ENCODE measurements around the gene LRRC28. TPM values are rescaled to one million over a fixed set of nuclear protein-coding genes. Genes with fewer than 3 reads are reported as not detected.

LRRC28 gene
- total and polyA plus RNA-seq, 2 donors (not counting 1 experiment from before 2014, with no cell fraction given) = 13.3 to 31.8 TPM

DNA sequence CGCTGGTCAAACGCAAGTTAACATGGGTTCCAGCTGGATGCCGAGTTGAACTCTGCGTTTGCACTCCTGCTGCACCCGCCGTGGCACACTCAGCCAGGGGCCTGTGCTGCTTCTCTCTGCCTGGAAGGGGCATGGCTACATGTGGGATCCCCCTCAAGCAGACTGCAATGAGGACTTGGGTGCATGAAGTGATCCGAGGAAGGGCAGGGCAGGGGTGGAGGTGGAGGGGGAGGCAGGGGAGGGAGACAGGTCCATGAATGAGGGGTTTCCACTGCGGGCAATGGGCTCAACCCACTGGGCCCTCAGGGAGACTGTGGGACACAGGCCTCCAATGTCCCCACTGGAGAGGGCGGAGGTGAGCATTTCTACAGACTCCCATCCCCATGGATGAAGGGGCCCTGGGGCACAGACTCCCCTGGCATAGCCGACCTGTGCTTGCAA lies 172.9 kb downstream of the LRRC28 start:
- Histone ChIP-seq H3K27ac (ENCODE audit: low read length in 2 of 2) (no peak overlapping the region), H4K20me1 (ENCODE audit: control insufficient read depth, insufficient read depth, low read length, poor library complexity, severe bottlenecking) (no peaks in the 10 kb centered on the region), H2AFZ (ENCODE audit: insufficient read depth, low read depth, low read length, poor library complexity, severe bottlenecking) (no peak overlapping the region), H3K9me3 (ENCODE audit: control extremely low read depth in 1 of 3, control insufficient read depth in 2 of 3, insufficient read depth in 1 of 3, low read length in 2 of 3) (peaks cover 0 to 4% (median 0%) of the 10 kb centered on the region in 3 donors), H3K27me3 (replicated peaks in 1 of 4; ENCODE audit: control extremely low read depth in 1 of 4, control insufficient read depth in 3 of 4, insufficient read depth in 4 of 4, low read length in 3 of 4) (no peaks in the 10 kb centered on the region), H3K4me1 (ENCODE audit: control insufficient read depth in 2 of 2, insufficient read depth in 2 of 2, low read length in 2 of 2) (peaks cover 12 to 17% of the 10 kb centered on the region in 2 donors), H3K4me3 (ENCODE audit: control extremely low read depth in 1 of 5, extremely low read depth in 1 of 5, insufficient read depth in 1 of 5, low read depth in 2 of 5, low read length in 4 of 5) (no peak overlapping the region), H3K79me2 (ENCODE audit: control insufficient read depth, insufficient read depth, low read length) (no peaks in the 10 kb centered on the region), H3K9ac (ENCODE audit: low read length) (no peak overlapping the region), H3K4me2 (replicated peaks; ENCODE audit: low read depth, low read length, poor library complexity, severe bottlenecking) (no peak overlapping the region), H3K36me3 (replicated peaks in 1 of 2; ENCODE audit: control extremely low read depth in 1 of 2, control insufficient read depth in 1 of 2, extremely low read depth in 1 of 2, insufficient read depth in 2 of 2, low read length in 1 of 2) (no peaks in the 10 kb centered on the region)
- no peaks in the 10 kb centered on the region for H3K27me3 Mint-ChIP-seq
- WGBS (ENCODE audit: insufficient coverage) = 97% methylated on average over 9 of the region's 10 CpGs
- peaks cover 3% of the 10 kb centered on the region for H3K9me3 Mint-ChIP-seq (ENCODE audit: insufficient read depth)
- no peak overlapping the region for H3K4me3 Mint-ChIP-seq
- peaks cover 36% of the 10 kb centered on the region for H3K4me1 Mint-ChIP-seq
- intact Hi-C loops (cut with micrococcal nuclease) = no loop called here
- DNase-seq = no peak
- no peak for ATAC-seq (ENCODE audit: low read depth)
- CTCF ChIA-PET = interaction anchor here (0.6 to 1.4 kb wide), 2 partner anchors 238 to 280 kb away, joined by 3 read pairs; no protein-coding TSS in a partner anchor
- TF ChIP-seq, protein P1, sequence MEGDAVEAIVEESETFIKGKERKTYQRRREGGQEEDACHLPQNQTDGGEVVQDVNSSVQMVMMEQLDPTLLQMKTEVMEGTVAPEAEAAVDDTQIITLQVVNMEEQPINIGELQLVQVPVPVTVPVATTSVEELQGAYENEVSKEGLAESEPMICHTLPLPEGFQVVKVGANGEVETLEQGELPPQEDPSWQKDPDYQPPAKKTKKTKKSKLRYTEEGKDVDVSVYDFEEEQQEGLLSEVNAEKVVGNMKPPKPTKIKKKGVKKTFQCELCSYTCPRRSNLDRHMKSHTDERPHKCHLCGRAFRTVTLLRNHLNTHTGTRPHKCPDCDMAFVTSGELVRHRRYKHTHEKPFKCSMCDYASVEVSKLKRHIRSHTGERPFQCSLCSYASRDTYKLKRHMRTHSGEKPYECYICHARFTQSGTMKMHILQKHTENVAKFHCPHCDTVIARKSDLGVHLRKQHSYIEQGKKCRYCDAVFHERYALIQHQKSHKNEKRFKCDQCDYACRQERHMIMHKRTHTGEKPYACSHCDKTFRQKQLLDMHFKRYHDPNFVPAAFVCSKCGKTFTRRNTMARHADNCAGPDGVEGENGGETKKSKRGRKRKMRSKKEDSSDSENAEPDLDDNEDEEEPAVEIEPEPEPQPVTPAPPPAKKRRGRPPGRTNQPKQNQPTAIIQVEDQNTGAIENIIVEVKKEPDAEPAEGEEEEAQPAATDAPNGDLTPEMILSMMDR (IDR thresholded peaks at IDR 0.05) = no peak
- TF ChIP-seq EZH2 (IDR thresholded peaks at IDR 0.05; ENCODE audit: borderline replicate concordance, insufficient read depth, low read depth, low read length, poor library complexity, severe bottlenecking) = no peak
- POLR2A ChIA-PET = interaction anchor here (0.6 kb wide), 1 partner anchor 20 kb away, joined by 8 read pairs; no protein-coding TSS in a partner anchor
- H3K27ac Mint-ChIP-seq = no peak overlapping the region

DNA sequence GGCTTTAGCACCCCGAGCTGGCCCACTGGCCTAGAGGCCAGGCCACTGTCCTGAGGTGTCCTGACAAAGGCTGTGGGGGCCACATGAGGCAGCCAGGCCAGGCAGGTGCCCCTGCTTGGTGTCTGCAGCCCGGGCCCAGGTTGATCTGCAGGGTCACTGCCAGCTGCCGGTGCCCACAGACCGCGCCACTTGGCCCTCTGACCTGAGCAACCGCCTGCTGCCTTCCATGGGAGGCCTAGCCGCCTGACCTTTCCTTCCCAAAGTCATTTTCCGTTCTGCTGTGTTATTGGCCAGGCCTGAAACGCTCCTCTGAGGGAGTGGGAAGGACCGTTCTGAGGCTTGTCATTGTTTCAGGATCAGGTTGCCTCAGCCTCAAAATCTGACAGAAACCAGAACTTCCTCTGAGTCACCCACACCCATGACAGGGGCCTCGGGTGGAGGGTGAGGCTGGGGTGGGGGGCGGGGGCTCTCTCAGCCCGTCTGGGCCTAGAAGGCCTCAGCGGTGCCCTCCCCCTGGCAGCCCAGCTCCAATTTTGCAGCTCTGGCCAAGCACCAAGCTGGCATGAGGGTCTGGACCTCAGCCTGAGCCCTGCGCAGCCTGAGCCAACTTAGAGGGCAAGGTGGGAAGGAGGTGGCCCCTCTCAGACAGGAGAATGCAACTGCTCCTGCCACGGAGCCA lies 173.8 kb downstream of the LRRC28 start:
- Histone ChIP-seq H3K36me3 (replicated peaks in 1 of 2; ENCODE audit: control extremely low read depth in 1 of 2, control insufficient read depth in 1 of 2, extremely low read depth in 1 of 2, insufficient read depth in 2 of 2, low read length in 1 of 2) (no peaks in the 10 kb centered on the region), H3K27ac (ENCODE audit: low read length in 2 of 2) (peak overlapping the region in 1 of 2 donors; percentile 4), H3K9me3 (ENCODE audit: control extremely low read depth in 1 of 3, control insufficient read depth in 2 of 3, insufficient read depth in 1 of 3, low read length in 2 of 3) (peaks cover 0 to 4% (median 0%) of the 10 kb centered on the region in 3 donors), H4K20me1 (ENCODE audit: control insufficient read depth, insufficient read depth, low read length, poor library complexity, severe bottlenecking) (no peaks in the 10 kb centered on the region), H2AFZ (ENCODE audit: insufficient read depth, low read depth, low read length, poor library complexity, severe bottlenecking) (peak overlapping the region; percentile 64), H3K9ac (ENCODE audit: low read length) (no peak overlapping the region), H3K4me2 (replicated peaks; ENCODE audit: low read depth, low read length, poor library complexity, severe bottlenecking) (peak overlapping the region; percentile 39), H3K4me3 (ENCODE audit: control extremely low read depth in 1 of 5, extremely low read depth in 1 of 5, insufficient read depth in 1 of 5, low read depth in 2 of 5, low read length in 4 of 5) (no peak overlapping the region), H3K79me2 (ENCODE audit: control insufficient read depth, insufficient read depth, low read length) (no peaks in the 10 kb centered on the region), H3K4me1 (ENCODE audit: control insufficient read depth in 2 of 2, insufficient read depth in 2 of 2, low read length in 2 of 2) (peaks cover 12 to 20% of the 10 kb centered on the region in 2 donors), H3K27me3 (replicated peaks in 1 of 4; ENCODE audit: control extremely low read depth in 1 of 4, control insufficient read depth in 3 of 4, insufficient read depth in 4 of 4, low read length in 3 of 4) (no peaks in the 10 kb centered on the region)
- POLR2A ChIA-PET = interaction anchor here (0.6 kb wide), 1 partner anchor 19 kb away, joined by 8 read pairs; no protein-coding TSS in a partner anchor
- 60% methylated on average over 12 of the region's 16 CpGs for WGBS (ENCODE audit: insufficient coverage)
- TF ChIP-seq EZH2 (IDR thresholded peaks at IDR 0.05; ENCODE audit: borderline replicate concordance, insufficient read depth, low read depth, low read length, poor library complexity, severe bottlenecking) = no peak
- TF ChIP-seq, protein P1 (IDR thresholded peaks at IDR 0.05) = no peak
- Mint-ChIP-seq H3K27ac (no peak overlapping the region), H3K9me3 (ENCODE audit: insufficient read depth) (peaks cover 3% of the 10 kb centered on the region), H3K4me1 (peaks cover 39% of the 10 kb centered on the region), H3K4me3 (no peak overlapping the region), H3K27me3 (no peaks in the 10 kb centered on the region)
- intact Hi-C loops (cut with micrococcal nuclease) = no loop called here
- DNase-seq (no peak), ATAC-seq (ENCODE audit: low read depth) (peak; percentile 49)
- CTCF ChIA-PET = interaction anchor here (0.6 to 1.4 kb wide), 3 partner anchors 237 to 279 kb away, joined by 3 to 4 read pairs (median 3); no protein-coding TSS in a partner anchor
